HepG2 (cell line): ENCODE data around the gene RAP2C. TPM values are rescaled to one million over a fixed set of nuclear protein-coding genes. Genes with fewer than 3 reads are reported as not detected.

Source experiments
- ATAC-seq: fragments of 200-7000 bp; cut with Tn5 transposase; 3 replicates; pipeline ENCODE4 v1.9.1; 2020; ENCODE audit warnings: mild to moderate bottlenecking, moderate library complexity
- BruUV-seq: library from RNA; stranded (reverse); fragments of 400-500 nt; replicated peaks from 2 replicates; lab custom pipeline; 2021; lab: Mats Ljungman, UMichigan
- CTCF ChIA-PET: fragments of 300-600 bp; formaldehyde crosslinking; extraction: SDS; loops from one replicate; lab custom pipeline; 2021; ENCODE audit warnings: low total read pairs, inconsistent platforms, low intra/inter-chr PET ratio; lab: Yijun Ruan, JAX
- POLR2A ChIA-PET: fragments of 350-600 bp; sonication (Branson Sonifier 250); formaldehyde crosslinking; loops from one replicate; lab custom pipeline; 2020; ENCODE audit warnings: antibody characterized with exemption, inconsistent platforms; lab: Yijun Ruan, JAX
- DNase-seq: peaks from one replicate; pipeline ENCODE4 v3.0.0-alpha.2; 2015; ENCODE audit warnings: low spot score
- FAIRE-seq: peaks from 3 replicates; lab custom pipeline; 2011; peaks lifted over from hg19 to GRCh38; lab: Jason Lieb, UNC
- H2AFZ ChIP-seq: one replicate; pipeline ENCODE4 v1.6.1; 2011; ENCODE audit warnings: low read length, inconsistent platforms
- H3K27ac ChIP-seq: fragments of 300-600 bp; 3 replicates; pipeline ENCODE4 v1.8.0; 2011; ENCODE audit warnings: mixed run types, mild to moderate bottlenecking, mixed read lengths, low read length, inconsistent platforms; ENCODE audit not compliant: insufficient read depth; ENCODE audit errors: extremely low read length
- H3K27me3 ChIP-seq, 2 experiments: fragments of 200-600 bp in 1 of 2; 2 replicates in 1 of 2; 3 replicates in 1 of 2; pipeline versions ENCODE4 v1.6.0 to v1.8.0; 2011; ENCODE audit warnings: low read length in 2 of 2, mild to moderate bottlenecking in 2 of 2, moderate library complexity in 2 of 2, inconsistent platforms in 1 of 2; ENCODE audit not compliant: insufficient read depth in 2 of 2, control insufficient read depth in 1 of 2
- H3K36me3 ChIP-seq, 2 experiments: fragments of 200-600 bp in 1 of 2; replicated peaks in 1 of 2; 2 replicates in 1 of 2; 3 replicates in 1 of 2; pipeline versions ENCODE4 v1.5.1 to v1.8.0; 2011; ENCODE audit warnings: low read length in 2 of 2, inconsistent platforms in 1 of 2; ENCODE audit not compliant: insufficient read depth in 2 of 2, control insufficient read depth in 1 of 2
- H3K4me1 ChIP-seq: 2 replicates; pipeline ENCODE4 v1.5.1; 2012; ENCODE audit warnings: low read length, inconsistent platforms; ENCODE audit not compliant: insufficient read depth
- H3K4me2 ChIP-seq: 2 replicates; pipeline ENCODE4 v1.6.0; 2011; ENCODE audit warnings: low read depth, low read length, inconsistent platforms
- H3K4me3 ChIP-seq, 3 experiments: fragments of 200-600 bp in 1 of 3; sonication (generic), shearing (Covaris generic) in 1 of 3; replicated peaks in 1 of 3; 2 replicates each; pipeline ENCODE4 v1.5.1; 2011 to 2016; ENCODE audit warnings: low read length in 3 of 3, inconsistent platforms in 2 of 3, low read depth in 2 of 3, mild to moderate bottlenecking in 2 of 3, control low read depth in 1 of 3, mixed read lengths in 1 of 3; ENCODE audit not compliant: insufficient read depth in 1 of 3
- H3K79me2 ChIP-seq: one replicate; pipeline ENCODE4 v1.6.1; 2011; ENCODE audit warnings: low read length, inconsistent platforms; ENCODE audit not compliant: insufficient read depth
- H3K9ac ChIP-seq: 2 replicates; pipeline ENCODE4 v1.6.0; 2011; ENCODE audit warnings: mild to moderate bottlenecking, low read depth, low read length, inconsistent platforms; ENCODE audit not compliant: insufficient read depth
- H3K9me3 ChIP-seq: 2 replicates; pipeline ENCODE4 v1.5.1; 2012; ENCODE audit warnings: mild to moderate bottlenecking, low read length
- H4K20me1 ChIP-seq: 2 replicates; pipeline ENCODE4 v1.6.0; 2011; ENCODE audit warnings: inconsistent platforms, mild to moderate bottlenecking, low read length, moderate library complexity; ENCODE audit not compliant: insufficient read depth
- DZIP1 ChIP-seq: sonication (generic); formaldehyde crosslinking; IDR thresholded peaks from 2 replicates; pipeline ENCODE4 v1.5.0; 2020; ENCODE audit warnings: mild to moderate bottlenecking, missing genetic modification reagents
- HINFP ChIP-seq: sonication (generic); formaldehyde crosslinking; IDR thresholded peaks from 2 replicates; pipeline ENCODE4 v1.4.0; 2020; ENCODE audit warnings: low read depth, mild to moderate bottlenecking, missing genetic modification reagents
- KDM2A ChIP-seq: sonication (generic); formaldehyde crosslinking; IDR thresholded peaks from 2 replicates; pipeline ENCODE4 v1.4.0; 2020; ENCODE audit warnings: low read depth, missing genetic modification reagents, borderline replicate concordance
- MIER2 ChIP-seq: IDR thresholded peaks from 2 replicates; pipeline ENCODE4 v1.6.1; 2016; ENCODE audit warnings: missing biosample characterization, missing genetic modification reagents
- PRMT3 ChIP-seq: sonication (generic); formaldehyde crosslinking; IDR thresholded peaks from 2 replicates; pipeline ENCODE4 v1.8.1; 2022; ENCODE audit warnings: low read depth, mild to moderate bottlenecking, moderate library complexity, missing genetic modification reagents, borderline replicate concordance
- SP2 ChIP-seq: sonication (generic); formaldehyde crosslinking; IDR thresholded peaks from 2 replicates; pipeline ENCODE4 v1.5.1; 2020; ENCODE audit warnings: mild to moderate bottlenecking, missing genetic modification reagents
- ZNF496 ChIP-seq: sonication (generic); formaldehyde crosslinking; IDR thresholded peaks from 2 replicates; pipeline ENCODE4 v1.8.1; 2023; ENCODE audit warnings: mild to moderate bottlenecking, moderate library complexity, missing genetic modification reagents; ENCODE audit not compliant: insufficient replicate concordance
- ZSCAN21 ChIP-seq: sonication (generic); formaldehyde crosslinking; IDR thresholded peaks from 2 replicates; pipeline ENCODE4 v1.8.0; 2022; ENCODE audit warnings: mild to moderate bottlenecking, missing genetic modification reagents, moderate library complexity, borderline replicate concordance
- WGBS: methylation state at CpG from one replicate; pipeline ENCODE4 v1.1.6; 2017; ENCODE audit warnings: low lambda C conversion rate; 5-methylcytosine and 5-hydroxymethylcytosine counted together
- in situ Hi-C: cut with HindIII; loops from 2 replicates; pipeline ENCODE4 v1.10.0; 2017; ENCODE audit warnings: low pct_unique_long_range_greater_than_20kb; ENCODE audit not compliant: extremely low pct_ligation_motif_present
- intact Hi-C: fragments of 100-400 bp; cut with micrococcal nuclease; formaldehyde crosslinking; loops from one replicate; pipeline ENCODE4 v1.10.0; 2022; ENCODE audit not compliant: unreplicated experiment
- polyA plus RNA-seq, 8 experiments: library from polyadenylated mRNA; depleted of rRNA in 3 of 8; stranded (reverse) in 7 of 8; unstranded in 1 of 8; fragments of >200 nt; fragmentation: Illumina TruSeq in 4 of 8; extraction: Trizol in 4 of 8; gene quantifications; 2 replicates each; pipeline versions ENCODE4 v1.2.1 to v1.2.3, GENCODE V29; 2011 to 2016; ENCODE audit warnings: low read depth in 4 of 8, missing spikeins in 1 of 8, mixed read lengths in 1 of 8; ENCODE audit not compliant: insufficient read depth in 1 of 8
- total RNA-seq, 5 experiments: library from RNA; depleted of rRNA; stranded (reverse); fragments of >200 nt; fragmentation: Illumina TruSeq; extraction: Trizol; gene quantifications; 2 replicates each; pipeline ENCODE4 v1.2.3, GENCODE V29; 2016; ENCODE audit warnings: low read depth in 1 of 5
- TF ChIP-seq, protein P1 (sequence below): sonication (generic); formaldehyde crosslinking; IDR thresholded peaks from 2 replicates; pipeline ENCODE4 v1.4.0; 2020; ENCODE audit warnings: mild to moderate bottlenecking, missing genetic modification reagents
- TF ChIP-seq, protein P2 (sequence below): sonication (generic); formaldehyde crosslinking; IDR thresholded peaks from 2 replicates; pipeline ENCODE4 v1.5.0; 2020; ENCODE audit warnings: mild to moderate bottlenecking, low read depth, missing genetic modification reagents, borderline replicate concordance

Gene RAP2C
- total and polyA plus RNA-seq, 2 of the 13 experiments (the other 11 are each of a cell fraction or from before 2014, with no cell fraction given): 8.0 to 28.5 TPM

DNA sequence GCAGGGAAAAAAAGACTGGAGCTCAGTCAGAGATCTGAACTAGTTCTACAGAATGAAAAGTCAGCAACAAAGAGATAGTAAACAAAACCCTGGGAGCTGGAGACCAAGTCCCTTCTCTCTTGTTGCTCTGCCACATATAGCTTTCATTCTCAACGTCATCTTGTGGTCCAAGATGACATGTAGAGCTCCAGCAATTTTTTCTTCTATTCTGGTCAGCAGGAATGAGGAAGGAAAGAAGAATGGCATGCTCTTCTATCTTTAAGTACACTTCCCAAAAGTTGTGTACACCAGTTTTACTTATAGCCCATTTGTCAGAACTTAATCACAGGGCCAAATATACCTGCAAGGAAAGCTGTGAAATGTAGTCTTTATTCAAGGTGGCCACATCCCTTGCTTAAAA, 45.6 kb downstream of the RAP2C start (continued):
- no peak for TF ChIP-seq ZSCAN21 (CRISPR knock-in tag)
- TF ChIP-seq, protein P1, sequence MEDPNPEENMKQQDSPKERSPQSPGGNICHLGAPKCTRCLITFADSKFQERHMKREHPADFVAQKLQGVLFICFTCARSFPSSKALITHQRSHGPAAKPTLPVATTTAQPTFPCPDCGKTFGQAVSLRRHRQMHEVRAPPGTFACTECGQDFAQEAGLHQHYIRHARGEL (CRISPR knock-in tag): no peak
- no peak for TF ChIP-seq SP2

DNA sequence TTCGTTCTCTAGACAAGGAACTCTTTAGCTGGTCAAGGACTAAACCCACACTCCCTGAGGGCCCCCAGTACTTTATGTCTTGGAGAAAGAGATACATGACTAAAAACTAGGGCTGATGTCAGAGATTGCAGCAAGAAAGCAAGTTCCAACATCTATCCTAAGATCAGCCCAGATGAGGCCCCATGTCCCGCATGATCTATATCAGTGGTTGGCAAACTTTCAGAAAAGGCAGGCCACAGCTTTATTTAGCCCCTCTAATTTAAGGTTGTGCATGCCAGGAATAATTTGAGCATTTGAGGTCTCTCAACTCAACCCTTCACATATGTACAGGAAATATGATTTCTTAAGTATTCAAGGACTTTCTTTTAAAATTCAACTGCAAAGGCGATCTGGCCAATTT, 47.4 kb downstream of the RAP2C start:
- FAIRE-seq: no peak
- Histone ChIP-seq H3K36me3 (no peaks in the 10 kb centered on the region), H3K9ac (no peak overlapping the region), H3K4me2 (no peak overlapping the region), H3K79me2 (no peaks in the 10 kb centered on the region), H3K27me3 (no peaks in the 10 kb centered on the region), H2AFZ (no peak overlapping the region), H4K20me1 (no peaks in the 10 kb centered on the region), H3K4me3 (no peak overlapping the region), H3K27ac (no peak overlapping the region), H3K4me1 (peaks cover 27% of the 10 kb centered on the region), H3K9me3 (no peaks in the 10 kb centered on the region)
- POLR2A ChIA-PET: no interaction called here
- intact Hi-C loops (no loop called here), in situ Hi-C loops (no loop called here)
- DNase-seq: no peak
- CTCF ChIA-PET: no interaction called here
- TF ChIP-seq KDM2A (CRISPR knock-in tag): no peak
- no peak for TF ChIP-seq ZNF496 (CRISPR knock-in tag)
- TF ChIP-seq PRMT3 (CRISPR knock-in tag): no peak
- TF ChIP-seq DZIP1 (CRISPR knock-in tag): no peak
- TF ChIP-seq MIER2: no peak
- TF ChIP-seq, protein P2, sequence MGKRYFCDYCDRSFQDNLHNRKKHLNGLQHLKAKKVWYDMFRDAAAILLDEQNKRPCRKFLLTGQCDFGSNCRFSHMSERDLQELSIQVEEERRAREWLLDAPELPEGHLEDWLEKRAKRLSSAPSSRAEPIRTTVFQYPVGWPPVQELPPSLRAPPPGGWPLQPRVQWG (CRISPR knock-in tag): no peak
- TF ChIP-seq HINFP (CRISPR knock-in tag): no peak
- BruUV-seq: no TSS peak
- no peak for ATAC-seq
- 31% methylated on average over 3 of the region's 3 CpGs for WGBS
